Natural killer cell (primary cell): ENCODE data around the gene ANKRD11. TPM values are rescaled to one million over a fixed set of nuclear protein-coding genes. Genes with fewer than 3 reads are reported as not detected.
A peak's percentile ranks its signal among the peaks of the same experiment; 100 is the strongest.
"Not testable (repeated sequence)": the region's sequence is repeated elsewhere in the genome, so short reads cannot be mapped to it uniquely, and the experiment has no call there.

ENCODE experiments used
- ATAC-seq, 3 donors: fragments of 150-1000 bp in 2 of 3; fragments of 200-7000 bp in 1 of 3; cut with Tn5 transposase; 1 replicate in 1 of 3; 2 replicates in 2 of 3; pipeline ENCODE4 v1.10.0; 2021; ENCODE audit warnings: mild to moderate bottlenecking in 2 of 3, moderate library complexity in 2 of 3
- DNase-seq, 2 donors: peaks; one replicate each; pipeline versions ENCODE4 v3.0.0 to v3.0.0-alpha.2; 2013 to 2021; ENCODE audit warnings: mixed read lengths in 1 of 2
- H3K27ac ChIP-seq: one replicate; pipeline ENCODE4 v1.5.1; 2013; ENCODE audit warnings: mild to moderate bottlenecking, low read length
- H3K27me3 ChIP-seq: one replicate; pipeline ENCODE4 v1.6.1; 2013; ENCODE audit warnings: low read length; ENCODE audit not compliant: control insufficient read depth, insufficient read depth
- H3K36me3 ChIP-seq: one replicate; pipeline ENCODE4 v1.6.1; 2013; ENCODE audit warnings: low read length; ENCODE audit not compliant: control insufficient read depth, insufficient read depth
- H3K4me1 ChIP-seq: one replicate; pipeline ENCODE4 v1.6.1; 2013; ENCODE audit warnings: low read length; ENCODE audit not compliant: control insufficient read depth, insufficient read depth
- H3K4me3 ChIP-seq: one replicate; pipeline ENCODE4 v1.5.1; 2013; ENCODE audit warnings: low read length
- H3K9me3 ChIP-seq: one replicate; pipeline ENCODE4 v1.6.1; 2013; ENCODE audit warnings: low read length; ENCODE audit not compliant: control insufficient read depth, insufficient read depth
- H3K27ac Mint-ChIP-seq, 2 donors: one replicate each; pipeline ENCODE4 v1.8.0; 2022; ENCODE audit warnings: mild to moderate bottlenecking in 2 of 2, mixed read lengths in 2 of 2, moderate library complexity in 1 of 2
- H3K27me3 Mint-ChIP-seq, 2 donors: one replicate each; pipeline ENCODE4 v1.8.0; 2022; ENCODE audit warnings: low read depth in 2 of 2, mixed read lengths in 2 of 2
- H3K36me3 Mint-ChIP-seq: one replicate; pipeline ENCODE4 v1.8.0; 2022; ENCODE audit warnings: mixed read lengths
- H3K4me1 Mint-ChIP-seq, 2 donors: one replicate each; pipeline ENCODE4 v1.8.0; 2022; ENCODE audit warnings: mixed read lengths in 2 of 2
- H3K4me3 Mint-ChIP-seq: one replicate; pipeline ENCODE4 v1.8.0; 2022; ENCODE audit warnings: mild to moderate bottlenecking, moderate library complexity, mixed read lengths
- H3K9me3 Mint-ChIP-seq, 2 donors: one replicate each; pipeline ENCODE4 v1.8.0; 2022; ENCODE audit warnings: mixed read lengths in 2 of 2
- CTCF ChIP-seq: fragments of 200-600 bp; IDR thresholded peaks from one replicate; pipeline ENCODE4 v1.8.0; 2022; ENCODE audit warnings: antibody characterized with exemption
- WGBS: methylation state at CpG from one replicate; pipeline ENCODE4 v1.1.7; 2013; ENCODE audit warnings: missing lambda C conversion rate; ENCODE audit not compliant: insufficient coverage; 5-methylcytosine and 5-hydroxymethylcytosine counted together
- intact Hi-C: fragments of 100-400 bp; cut with micrococcal nuclease; formaldehyde crosslinking; loops from one replicate; pipeline ENCODE4 v1.14.2; 2022
- total RNA-seq, 4 donors: library from RNA; stranded (reverse); fragments of 120-200 nt in 1 of 4; gene quantifications; one replicate each; pipeline versions ENCODE4 v1.2.3 to v1.2.4, GENCODE V29; 2013 to 2022

ANKRD11 gene
- total RNA-seq, 3 donors from 2014 or later (not counting 1 experiment from before 2014, with no cell fraction given): 230 to 299 (median 287) TPM

GRCh38 chr16:89467382-89467781 is 23.0 kb downstream of the ANKRD11 start:
- H3K4me1 Mint-ChIP-seq: peaks cover 38 to 76% of the 10 kb centered on the region in 2 donors
- no peak overlapping the region for H3K4me3 Mint-ChIP-seq
- peaks cover 44% of the 10 kb centered on the region for H3K4me1 ChIP-seq
- H3K36me3 ChIP-seq: no peaks in the 10 kb centered on the region
- no peak overlapping the region for H3K27ac Mint-ChIP-seq
- intact Hi-C loops: no loop called here
- no peaks in the 10 kb centered on the region for H3K9me3 ChIP-seq
- H3K27ac ChIP-seq: no peak overlapping the region
- H3K9me3 Mint-ChIP-seq: no peaks in the 10 kb centered on the region
- no peak for TF ChIP-seq CTCF
- peak in 2 of 3 donors; percentile 17 to 37 for ATAC-seq
- H3K4me3 ChIP-seq: no peak overlapping the region
- 80% methylated on average over 7 of the region's 7 CpGs for WGBS
- no peak for DNase-seq
- H3K27me3 Mint-ChIP-seq: no peaks in the 10 kb centered on the region
- no peaks in the 10 kb centered on the region for H3K27me3 ChIP-seq
- H3K36me3 Mint-ChIP-seq: no peaks in the 10 kb centered on the region

GRCh38 chr16:89466920-89467319 is 23.4 kb downstream of the ANKRD11 start:
- intact Hi-C loops: no loop called here
- Histone ChIP-seq H3K27ac (no peak overlapping the region), H3K36me3 (no peaks in the 10 kb centered on the region), H3K9me3 (no peaks in the 10 kb centered on the region), H3K4me1 (peaks cover 39% of the 10 kb centered on the region), H3K27me3 (no peaks in the 10 kb centered on the region), H3K4me3 (no peak overlapping the region)
- Mint-ChIP-seq H3K27me3 (no peaks in the 10 kb centered on the region), H3K27ac (no peak overlapping the region), H3K9me3 (no peaks in the 10 kb centered on the region), H3K4me1 (peaks cover 33 to 74% of the 10 kb centered on the region in 2 donors), H3K4me3 (no peak overlapping the region), H3K36me3 (no peaks in the 10 kb centered on the region)
- TF ChIP-seq CTCF: no peak
- DNase-seq (no peak), ATAC-seq (peak in 1 of 3 donors; percentile 11)
- 91% methylated on average over 5 of the region's 5 CpGs for WGBS

- WGBS: no CpG with 5 or more reads among the region's 5 CpGs
- H3K36me3 Mint-ChIP-seq, H3K4me3 Mint-ChIP-seq, intact Hi-C loops, H3K27ac Mint-ChIP-seq, DNase-seq, ATAC-seq, H3K27me3 Mint-ChIP-seq, H3K4me3 ChIP-seq, H3K36me3 ChIP-seq, H3K27ac ChIP-seq, H3K9me3 ChIP-seq, H3K27me3 ChIP-seq, H3K9me3 Mint-ChIP-seq: not testable (repeated sequence)
- H3K4me1 ChIP-seq: peaks cover 33% of the 10 kb centered on the region
- H3K4me1 Mint-ChIP-seq: peaks cover 49 to 71% of the 10 kb centered on the region in 2 donors
Measured at GRCh38 chr16:89463312-89463711, 27.0 kb downstream of the ANKRD11 start.

GRCh38 chr16:89462639-89463038 is 27.7 kb downstream of the ANKRD11 start:
- H3K27me3 Mint-ChIP-seq, ATAC-seq, H3K4me3 ChIP-seq, H3K27ac ChIP-seq, H3K9me3 Mint-ChIP-seq, H3K27me3 ChIP-seq, H3K4me3 Mint-ChIP-seq, H3K36me3 Mint-ChIP-seq, DNase-seq, H3K36me3 ChIP-seq, H3K27ac Mint-ChIP-seq, H3K9me3 ChIP-seq, intact Hi-C loops: not testable (repeated sequence)
- H3K4me1 ChIP-seq: peaks cover 26% of the 10 kb centered on the region
- 99% methylated on average over 18 of the region's 30 CpGs for whole genome bisulfite sequencing
- peaks cover 49 to 65% of the 10 kb centered on the region in 2 donors for H3K4me1 Mint-ChIP-seq

- H3K9me3 Mint-ChIP-seq: not testable (repeated sequence)
- H3K4me1 ChIP-seq: peaks cover 19% of the 10 kb centered on the region
Measured at GRCh38 chr16:89461890-89462289, 28.5 kb downstream of the ANKRD11 start.

More at GRCh38 chr16:89461890-89462289, 28.5 kb downstream of the ANKRD11 start:
- H3K36me3 ChIP-seq, ATAC-seq, H3K27ac Mint-ChIP-seq, H3K27ac ChIP-seq, H3K27me3 ChIP-seq, H3K4me3 ChIP-seq, H3K27me3 Mint-ChIP-seq, H3K36me3 Mint-ChIP-seq, H3K4me3 Mint-ChIP-seq, DNase-seq, intact Hi-C loops, H3K9me3 ChIP-seq: not testable (repeated sequence)
- 92% methylated on average over 9 of the region's 15 CpGs for WGBS
- peaks cover 46 to 57% of the 10 kb centered on the region in 2 donors for H3K4me1 Mint-ChIP-seq
